ENCODE measurements around the gene GAL3ST3.
"Not testable (repeated sequence)": the region's sequence is repeated elsewhere in the genome, so short reads cannot be mapped to it uniquely, and the experiment has no call there.

GAL3ST3 gene

GRCh38 chr11:66035653-66036333 is 13.2 kb downstream of the GAL3ST3 start:
- H3K4ac ChIP-seq (ENCODE audit: low read depth, low read length): no peak overlapping the region
- no peaks in the 10 kb centered on the region for H3K4me1 ChIP-seq (ENCODE audit: control insufficient read depth in 1 of 2, insufficient read depth in 2 of 2, low read length in 2 of 2)
- no peak overlapping the region for H3K14ac ChIP-seq (ENCODE audit: low read length)
- no CpG with 5 or more reads among the region's 9 CpGs for WGBS (ENCODE audit: extremely low coverage, insufficient coverage, insufficient read length)
- no peak overlapping the region for H2AFZ ChIP-seq (ENCODE audit: insufficient read depth, low read length, poor library complexity)
- no peak overlapping the region for H3K18ac ChIP-seq (ENCODE audit: low read length)
- no peak overlapping the region for H3K27ac ChIP-seq (ENCODE audit: low read depth, low read length)
- no peak for DNase-seq
- no peaks in the 10 kb centered on the region for H3K27me3 ChIP-seq (ENCODE audit: insufficient read depth, low read length)
- H3K36me3 ChIP-seq (ENCODE audit: control insufficient read depth in 1 of 2, insufficient read depth in 2 of 2, low read length in 2 of 2): no peaks in the 10 kb centered on the region
- H3K9ac ChIP-seq (ENCODE audit: low read length): no peak overlapping the region
- no peak overlapping the region for H2BK120ac ChIP-seq (ENCODE audit: insufficient read depth, low read length, poor library complexity)
- no peak overlapping the region for H2BK5ac ChIP-seq (ENCODE audit: low read depth, low read length, poor library complexity)
- H3K79me2 ChIP-seq (ENCODE audit: control insufficient read depth, insufficient read depth, low read length, poor library complexity): no peaks in the 10 kb centered on the region
- H2BK12ac ChIP-seq (ENCODE audit: low read length): no peak overlapping the region
- no peaks in the 10 kb centered on the region for H3K79me1 ChIP-seq (ENCODE audit: low read length)
- H4K91ac ChIP-seq (ENCODE audit: low read depth, low read length): no peak overlapping the region
- H3K4me2 ChIP-seq (ENCODE audit: low read length): no peak overlapping the region
- H3K9me3 ChIP-seq (ENCODE audit: insufficient read depth, low read depth, low read length): peaks cover 11% of the 10 kb centered on the region
- no peak overlapping the region for H3K4me3 ChIP-seq (ENCODE audit: low read depth, low read length)
- no peak overlapping the region for H3K23ac ChIP-seq (ENCODE audit: low read length)
- H4K8ac ChIP-seq (ENCODE audit: low read depth, low read length): no peak overlapping the region
- no peak overlapping the region for H4K12ac ChIP-seq (ENCODE audit: low read depth, low read length)
- H2AK5ac ChIP-seq (ENCODE audit: low read length): no peak overlapping the region

GRCh38 chr11:66032957-66033735 is 15.8 kb downstream of the GAL3ST3 start:
- Histone ChIP-seq H3K14ac (ENCODE audit: low read length) (no peak overlapping the region), H2AK5ac (ENCODE audit: low read length) (no peak overlapping the region), H2BK120ac (ENCODE audit: insufficient read depth, low read length, poor library complexity) (no peak overlapping the region), H2BK5ac (ENCODE audit: low read depth, low read length, poor library complexity) (no peak overlapping the region), H4K8ac (ENCODE audit: low read depth, low read length) (no peak overlapping the region), H3K36me3 (ENCODE audit: control insufficient read depth in 1 of 2, insufficient read depth in 2 of 2, low read length in 2 of 2) (no peaks in the 10 kb centered on the region), H3K4me1 (ENCODE audit: control insufficient read depth in 1 of 2, insufficient read depth in 2 of 2, low read length in 2 of 2) (no peaks in the 10 kb centered on the region), H3K27ac (ENCODE audit: low read depth, low read length) (no peak overlapping the region), H2AFZ (ENCODE audit: insufficient read depth, low read length, poor library complexity) (no peak overlapping the region), H2BK12ac (ENCODE audit: low read length) (no peak overlapping the region), H4K91ac (ENCODE audit: low read depth, low read length) (no peak overlapping the region), H3K18ac (ENCODE audit: low read length) (no peak overlapping the region), H4K12ac (ENCODE audit: low read depth, low read length) (no peak overlapping the region), H3K79me1 (ENCODE audit: low read length) (no peaks in the 10 kb centered on the region), H3K9me3 (ENCODE audit: insufficient read depth, low read depth, low read length) (peaks cover 11% of the 10 kb centered on the region), H3K4me3 (ENCODE audit: low read depth, low read length) (no peak overlapping the region), H3K4ac (ENCODE audit: low read depth, low read length) (no peak overlapping the region), H3K79me2 (ENCODE audit: control insufficient read depth, insufficient read depth, low read length, poor library complexity) (no peaks in the 10 kb centered on the region), H3K27me3 (ENCODE audit: insufficient read depth, low read length) (no peaks in the 10 kb centered on the region), H3K4me2 (ENCODE audit: low read length) (no peak overlapping the region), H3K23ac (ENCODE audit: low read length) (no peak overlapping the region), H3K9ac (ENCODE audit: low read length) (no peak overlapping the region)
- DNase-seq: no peak
- no CpG with 5 or more reads among the region's 8 CpGs for WGBS (ENCODE audit: extremely low coverage, insufficient coverage, insufficient read length)

GRCh38 chr11:66026017-66026529 is 22.9 kb downstream of the GAL3ST3 start, which contains the start of gene CATSPER1:
Gene CATSPER1, minus strand, starts transcription at chr11:66026479. Its CDS starts 100 bp downstream, at chr11:66026379.
- H3K4ac ChIP-seq (ENCODE audit: low read depth, low read length): no peak within 1 kb of the TSS
- no peaks in the 10 kb centered on the region for H3K79me2 ChIP-seq (ENCODE audit: control insufficient read depth, insufficient read depth, low read length, poor library complexity)
- no peak within 1 kb of the TSS for H2BK12ac ChIP-seq (ENCODE audit: low read length)
- H2AFZ ChIP-seq (ENCODE audit: insufficient read depth, low read length, poor library complexity): no peak within 1 kb of the TSS
- no peak within 1 kb of the TSS for H3K4me2 ChIP-seq (ENCODE audit: low read length)
- no peak within 1 kb of the TSS for H3K9ac ChIP-seq (ENCODE audit: low read length)
- no CpG with 5 or more reads among the region's 18 CpGs for WGBS (ENCODE audit: extremely low coverage, insufficient coverage, insufficient read length)
- H3K4me3 ChIP-seq (ENCODE audit: low read depth, low read length): no peak within 1 kb of the TSS
- no peak for DNase-seq
- H4K91ac ChIP-seq (ENCODE audit: low read depth, low read length): no peak within 1 kb of the TSS
- no peak within 1 kb of the TSS for H4K8ac ChIP-seq (ENCODE audit: low read depth, low read length)
- H3K23ac ChIP-seq (ENCODE audit: low read length): no peak within 1 kb of the TSS
- H2AK5ac ChIP-seq (ENCODE audit: low read length): no peak within 1 kb of the TSS
- no peaks in the 10 kb centered on the region for H3K79me1 ChIP-seq (ENCODE audit: low read length)
- no peak within 1 kb of the TSS for H3K14ac ChIP-seq (ENCODE audit: low read length)
- H4K12ac ChIP-seq (ENCODE audit: low read depth, low read length): no peak within 1 kb of the TSS
- no peak within 1 kb of the TSS for H3K27ac ChIP-seq (ENCODE audit: low read depth, low read length)
- H2BK5ac ChIP-seq (ENCODE audit: low read depth, low read length, poor library complexity): no peak within 1 kb of the TSS
- H3K27me3 ChIP-seq (ENCODE audit: insufficient read depth, low read length): no peaks in the 10 kb centered on the region
- H3K9me3 ChIP-seq (ENCODE audit: insufficient read depth, low read depth, low read length): peaks cover 7% of the 10 kb centered on the region
- H3K36me3 ChIP-seq (ENCODE audit: control insufficient read depth in 1 of 2, insufficient read depth in 2 of 2, low read length in 2 of 2): no peaks in the 10 kb centered on the region
- H3K18ac ChIP-seq (ENCODE audit: low read length): no peak within 1 kb of the TSS
- no peaks in the 10 kb centered on the region for H3K4me1 ChIP-seq (ENCODE audit: control insufficient read depth in 1 of 2, insufficient read depth in 2 of 2, low read length in 2 of 2)
- no peak within 1 kb of the TSS for H2BK120ac ChIP-seq (ENCODE audit: insufficient read depth, low read length, poor library complexity)

GRCh38 chr11:66023186-66023440 is 25.8 kb downstream of the GAL3ST3 start:
- H2AK5ac ChIP-seq (ENCODE audit: low read length); DNase-seq; H3K4ac ChIP-seq (ENCODE audit: low read depth, low read length); H3K14ac ChIP-seq (ENCODE audit: low read length); H3K79me1 ChIP-seq (ENCODE audit: low read length); H2AFZ ChIP-seq (ENCODE audit: insufficient read depth, low read length, poor library complexity); H3K36me3 ChIP-seq (ENCODE audit: control insufficient read depth in 1 of 2, insufficient read depth in 2 of 2, low read length in 2 of 2); H3K27me3 ChIP-seq (ENCODE audit: insufficient read depth, low read length); H2BK12ac ChIP-seq (ENCODE audit: low read length); H4K12ac ChIP-seq (ENCODE audit: low read depth, low read length); H3K23ac ChIP-seq (ENCODE audit: low read length); H3K18ac ChIP-seq (ENCODE audit: low read length); H3K79me2 ChIP-seq (ENCODE audit: control insufficient read depth, insufficient read depth, low read length, poor library complexity); H3K9me3 ChIP-seq (ENCODE audit: insufficient read depth, low read depth, low read length); H2BK120ac ChIP-seq (ENCODE audit: insufficient read depth, low read length, poor library complexity); H4K91ac ChIP-seq (ENCODE audit: low read depth, low read length); H3K4me2 ChIP-seq (ENCODE audit: low read length); H3K4me1 ChIP-seq (ENCODE audit: control insufficient read depth in 1 of 2, insufficient read depth in 2 of 2, low read length in 2 of 2); H2BK5ac ChIP-seq (ENCODE audit: low read depth, low read length, poor library complexity); H4K8ac ChIP-seq (ENCODE audit: low read depth, low read length); H3K27ac ChIP-seq (ENCODE audit: low read depth, low read length); H3K4me3 ChIP-seq (ENCODE audit: low read depth, low read length); H3K9ac ChIP-seq (ENCODE audit: low read length): not testable (repeated sequence)
- no CpG with 5 or more reads among the region's 5 CpGs for WGBS (ENCODE audit: extremely low coverage, insufficient coverage, insufficient read length)

Data from trophoblast cell (in vitro differentiated cells and primary cell).